GM12891 (cell line): ENCODE measurements around the gene EPS8L2.

Experiments
- DNase-seq: peaks from one replicate; pipeline ENCODE4 v3.0.0; 2011; ENCODE audit warnings: low spot score; ENCODE audit not compliant: insufficient read length
- FAIRE-seq: peaks from 2 replicates; lab custom pipeline; 2011; peaks lifted over from hg19 to GRCh38; lab: Jason Lieb, UNC
- PAX5 ChIP-seq: IDR thresholded peaks from 2 replicates; pipeline ENCODE4 v1.6.1; 2011; ENCODE audit warnings: low read length, moderate library complexity, mild to moderate bottlenecking; ENCODE audit not compliant: insufficient read depth, severe bottlenecking
- POLR2A ChIP-seq: IDR thresholded peaks from 2 replicates; pipeline ENCODE4 v1.6.1; 2011; ENCODE audit warnings: low read depth, low read length, control low read depth
- POLR2AphosphoS5 ChIP-seq: IDR thresholded peaks from 2 replicates; pipeline ENCODE4 v1.6.1; 2011; ENCODE audit warnings: low read depth, low read length, control low read depth
- POU2F2 ChIP-seq: IDR thresholded peaks from 2 replicates; pipeline ENCODE4 v1.6.1; 2011; ENCODE audit warnings: low read depth, mild to moderate bottlenecking, control low read depth, low read length, moderate library complexity
- SPI1 ChIP-seq: IDR thresholded peaks from 2 replicates; pipeline ENCODE4 v1.6.1; 2011; ENCODE audit warnings: low read depth, low read length, control low read depth
- TAF1 ChIP-seq: IDR thresholded peaks from 2 replicates; pipeline ENCODE4 v1.6.1; 2011; ENCODE audit warnings: low read depth, low read length, control low read depth

Gene EPS8L2

GRCh38 chr11:699753-700152 is 6.3 kb upstream of the EPS8L2 start:
- TF ChIP-seq SPI1 (no peak), POLR2A (no peak), POU2F2 (no peak), PAX5 (no peak), TAF1 (no peak), POLR2AphosphoS5 (no peak)
- no peak for FAIRE-seq

GRCh38 chr11:701741-702461 is 4.1 kb upstream of the EPS8L2 start:
- DNase-seq (no peak), FAIRE-seq (no peak)
- TF ChIP-seq PAX5 (no peak), POLR2A (no peak), TAF1 (no peak), POLR2AphosphoS5 (no peak), SPI1 (no peak), POU2F2 (no peak)

More at GRCh38 chr11:699753-700152, 6.3 kb upstream of the EPS8L2 start:
- no peak for DNase-seq

- FAIRE-seq (no peak), DNase-seq (no peak)
- TF ChIP-seq TAF1 (no peak), POLR2A (no peak), SPI1 (no peak), POU2F2 (no peak), POLR2AphosphoS5 (no peak), PAX5 (no peak)
Observed at GRCh38 chr11:702462-703461, 3.3 kb upstream of the EPS8L2 start.

- no peak for DNase-seq
- no peak for FAIRE-seq
- no peak for TF ChIP-seq POLR2A
- TF ChIP-seq PAX5: no peak
- no peak for TF ChIP-seq TAF1
- TF ChIP-seq POLR2AphosphoS5: no peak
- TF ChIP-seq POU2F2: no peak
Observed at GRCh38 chr11:703506-703905, 2.5 kb upstream of the EPS8L2 start.

- DNase-seq: no peak
- TF ChIP-seq POLR2AphosphoS5 (no peak), POLR2A (no peak), TAF1 (no peak), PAX5 (no peak), POU2F2 (no peak), SPI1 (no peak)
- FAIRE-seq: no peak
Observed at GRCh38 chr11:704228-704674, 1.8 kb upstream of the EPS8L2 start.

GRCh38 chr11:704781-705645 is 1.0 kb upstream of the EPS8L2 start:
- no peak for DNase-seq
- no peak for FAIRE-seq
- TF ChIP-seq POLR2A (no peak), POU2F2 (no peak), POLR2AphosphoS5 (no peak), SPI1 (no peak), TAF1 (no peak), PAX5 (no peak)

GRCh38 chr11:706439-706956 is 467 bp downstream of the EPS8L2 start:
- DNase-seq: no peak
- TF ChIP-seq SPI1 (no peak), POU2F2 (no peak), PAX5 (no peak), TAF1 (no peak), POLR2AphosphoS5 (no peak), POLR2A (no peak)
- FAIRE-seq: no peak

- DNase-seq: no peak
- FAIRE-seq: no peak
- TF ChIP-seq SPI1 (no peak), TAF1 (no peak), POLR2AphosphoS5 (no peak), PAX5 (no peak), POLR2A (no peak), POU2F2 (no peak)
Observed at GRCh38 chr11:706957-707816, 1.2 kb downstream of the EPS8L2 start.

- TF ChIP-seq SPI1: no peak
- TF ChIP-seq POLR2AphosphoS5: no peak
- no peak for TF ChIP-seq POU2F2
- no peak for TF ChIP-seq TAF1
- TF ChIP-seq PAX5: no peak
- TF ChIP-seq POLR2A: no peak
- DNase-seq (no peak), FAIRE-seq (no peak)
Observed at GRCh38 chr11:707817-708420, 1.9 kb downstream of the EPS8L2 start.
